SU-DHL-6 (cell line): Measurements from ENCODE around the gene CD34.

Experiments
- H2AFZ ChIP-seq: fragments of 200-600 bp; sonication (generic); 2 replicates; pipeline ENCODE4 v1.6.1; 2014; ENCODE audit warnings: low read depth, mild to moderate bottlenecking, moderate library complexity, mixed read lengths, antibody characterized with exemption, low read length; ENCODE audit not compliant: severe bottlenecking
- H3F3A ChIP-seq: fragments of 200-600 bp; shearing (Covaris generic); 2 replicates; pipeline ENCODE4 v1.6.0; 2016; ENCODE audit warnings: antibody characterized with exemption, mild to moderate bottlenecking; ENCODE audit not compliant: insufficient read depth
- H3K27ac ChIP-seq: fragments of 200-600 bp; sonication (generic); 2 replicates; pipeline ENCODE4 v1.5.1; 2016; ENCODE audit warnings: low read depth, mild to moderate bottlenecking, low read length, moderate library complexity, mixed read lengths
- H3K27me3 ChIP-seq: fragments of 200-600 bp; sonication (generic), shearing (Covaris generic); 2 replicates; pipeline ENCODE4 v1.6.0; 2014; ENCODE audit warnings: mild to moderate bottlenecking, low read length
- H3K36me3 ChIP-seq: fragments of 200-600 bp; sonication (generic); 2 replicates; pipeline ENCODE4 v1.6.1; 2014; ENCODE audit warnings: mild to moderate bottlenecking, low read length, mixed read lengths
- H3K4me2 ChIP-seq: fragments of 300-600, 200-600 bp; shearing (Covaris generic), sonication (generic); 2 replicates; pipeline ENCODE4 v1.6.0; 2014; ENCODE audit warnings: low read length, low read depth, mild to moderate bottlenecking; ENCODE audit not compliant: poor library complexity, severe bottlenecking
- H3K4me3 ChIP-seq: fragments of 200-600 bp; sonication (generic); 2 replicates; pipeline ENCODE4 v1.5.1; 2014; ENCODE audit warnings: antibody characterized with exemption, low read length, mild to moderate bottlenecking, mixed read lengths; ENCODE audit not compliant: insufficient read depth, poor library complexity, severe bottlenecking
- H3K79me2 ChIP-seq: fragments of 200-600 bp; sonication (generic); 2 replicates; pipeline ENCODE4 v1.6.1; 2014; ENCODE audit warnings: mild to moderate bottlenecking, low read length, moderate library complexity; ENCODE audit not compliant: insufficient read depth
- H3K9ac ChIP-seq: fragments of 200-600 bp; sonication (generic); 2 replicates; pipeline ENCODE4 v1.7.0; 2014; ENCODE audit warnings: mild to moderate bottlenecking, low read length
- H3K9me2 ChIP-seq: fragments of 200-600 bp; sonication (generic); replicated peaks from 2 replicates; pipeline ENCODE4 v1.6.1; 2014; ENCODE audit warnings: low read length; ENCODE audit not compliant: insufficient read depth
- H3K9me3 ChIP-seq: fragments of 200-600 bp; sonication (generic); 2 replicates; pipeline ENCODE4 v1.6.1; 2014; ENCODE audit warnings: low read length, mixed read lengths; ENCODE audit not compliant: insufficient read depth
- H4K20me1 ChIP-seq: fragments of 200-600 bp; sonication (generic); 2 replicates; pipeline ENCODE4 v1.6.1; 2014; ENCODE audit warnings: low read depth, mild to moderate bottlenecking, antibody characterized with exemption, low read length, moderate library complexity, mixed read lengths
- CTCF ChIP-seq: fragments of 200-600 bp; sonication (generic); IDR thresholded peaks from one replicate; pipeline ENCODE4 v1.5.1; 2017; ENCODE audit warnings: antibody characterized with exemption, mild to moderate bottlenecking, low read length, moderate library complexity; ENCODE audit not compliant: insufficient read depth, poor library complexity, severe bottlenecking
- EZH2phosphoT487 ChIP-seq: fragments of 200-600 bp; sonication (generic), shearing (Covaris generic); conservative IDR thresholded peaks from 2 replicates; pipeline ENCODE4 v1.6.1; 2018; ENCODE audit warnings: mild to moderate bottlenecking, antibody characterized with exemption, low read length, moderate library complexity, mixed read lengths

The CD34 gene

DNA sequence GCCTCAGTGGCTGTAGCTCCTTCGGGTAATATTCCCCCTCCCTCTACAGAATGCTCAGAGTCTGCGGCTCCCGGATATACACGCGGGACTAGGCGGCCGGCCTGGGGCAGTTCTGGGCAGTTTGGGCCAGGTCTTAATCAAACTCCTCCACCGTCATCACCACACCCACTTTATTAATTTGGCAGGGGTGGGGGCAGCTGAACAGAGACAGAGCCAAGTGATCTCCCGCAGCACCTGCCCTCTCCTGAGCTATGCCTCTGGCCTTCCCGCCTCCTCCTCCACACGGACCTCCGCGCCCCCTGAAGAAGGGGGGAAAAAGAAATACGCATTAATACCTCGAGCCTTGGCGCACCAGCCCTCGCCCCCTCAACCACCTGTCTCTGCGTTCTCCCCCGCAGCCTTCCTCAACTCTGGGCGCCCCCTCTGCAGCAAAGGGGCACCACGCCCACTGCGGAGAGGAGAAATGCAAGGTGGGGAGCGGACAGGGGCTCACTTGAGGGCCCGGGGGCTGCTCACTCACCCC, 42.6 kb downstream of the CD34 start:
- Histone ChIP-seq H2AFZ (peak overlapping the region; percentile 78), H4K20me1 (no peaks in the 10 kb centered on the region), H3K9me2 (no peaks in the 10 kb centered on the region), H3K27ac (no peak overlapping the region), H3K4me3 (no peak overlapping the region), H3K9ac (peak overlapping the region; percentile 45), H3K36me3 (no peaks in the 10 kb centered on the region), H3K79me2 (no peaks in the 10 kb centered on the region), H3K27me3 (no peaks in the 10 kb centered on the region), H3K4me2 (peak overlapping the region; percentile 51), H3K9me3 (no peaks in the 10 kb centered on the region), H3F3A (no peaks in the 10 kb centered on the region)
- no peak for TF ChIP-seq CTCF
- TF ChIP-seq EZH2phosphoT487, result no peak

DNA sequence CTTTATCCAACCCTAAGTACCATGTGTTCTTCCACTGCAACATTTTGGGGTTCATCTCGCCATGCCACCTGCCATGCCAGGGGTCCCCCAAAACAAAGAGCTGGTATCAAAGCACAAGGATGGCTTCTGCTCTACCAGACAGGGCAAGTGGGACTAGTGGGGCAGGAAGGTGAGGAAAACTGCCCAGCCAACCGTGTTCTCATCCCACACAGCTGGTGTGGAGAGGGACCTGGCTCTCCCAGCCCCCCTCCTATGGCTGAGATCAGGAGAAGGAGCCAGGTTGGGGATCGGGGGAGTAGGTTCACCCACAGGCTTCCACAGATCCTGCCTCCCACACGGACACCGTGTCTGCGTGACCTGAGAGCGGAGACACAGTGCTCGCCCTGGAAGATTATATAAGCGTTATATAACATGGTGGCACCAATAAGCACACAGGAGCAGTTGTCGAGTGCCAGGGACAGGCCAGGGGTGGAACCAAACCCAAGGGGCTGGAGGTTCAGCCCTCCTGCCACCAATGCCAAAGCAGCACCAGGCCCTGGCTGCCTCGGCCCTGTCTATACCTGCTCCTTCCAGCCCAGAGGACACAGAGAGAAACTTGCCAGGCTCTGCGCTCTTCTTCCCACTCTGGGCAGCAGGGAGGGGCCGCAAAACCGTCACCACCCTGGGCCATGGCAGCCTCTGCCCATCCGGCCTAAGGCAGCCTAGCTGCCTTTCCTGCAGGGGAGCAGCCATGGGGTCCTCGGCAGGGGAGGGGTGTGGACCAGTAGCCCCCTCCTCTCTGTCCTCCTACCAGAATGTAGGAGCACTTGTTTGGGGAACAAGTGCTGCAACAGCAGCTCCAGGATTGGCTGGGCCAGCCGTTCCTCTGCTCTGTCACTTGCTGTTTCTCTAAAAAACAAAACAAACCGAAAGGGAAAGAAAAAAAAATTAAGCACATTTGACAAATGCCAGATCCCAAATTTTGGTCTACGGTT, 43.5 kb downstream of the CD34 start:
- Histone ChIP-seq H3K27ac (no peak overlapping the region), H3K9me2 (no peaks in the 10 kb centered on the region), H3K27me3 (no peaks in the 10 kb centered on the region), H3K4me3 (no peak overlapping the region), H3K36me3 (no peaks in the 10 kb centered on the region), H3K9me3 (no peaks in the 10 kb centered on the region), H2AFZ (no peak overlapping the region), H3K4me2 (no peak overlapping the region), H3K79me2 (no peaks in the 10 kb centered on the region), H3K9ac (no peak overlapping the region), H3F3A (no peaks in the 10 kb centered on the region), H4K20me1 (no peaks in the 10 kb centered on the region)
- TF ChIP-seq EZH2phosphoT487 (no peak), CTCF (no peak)

DNA sequence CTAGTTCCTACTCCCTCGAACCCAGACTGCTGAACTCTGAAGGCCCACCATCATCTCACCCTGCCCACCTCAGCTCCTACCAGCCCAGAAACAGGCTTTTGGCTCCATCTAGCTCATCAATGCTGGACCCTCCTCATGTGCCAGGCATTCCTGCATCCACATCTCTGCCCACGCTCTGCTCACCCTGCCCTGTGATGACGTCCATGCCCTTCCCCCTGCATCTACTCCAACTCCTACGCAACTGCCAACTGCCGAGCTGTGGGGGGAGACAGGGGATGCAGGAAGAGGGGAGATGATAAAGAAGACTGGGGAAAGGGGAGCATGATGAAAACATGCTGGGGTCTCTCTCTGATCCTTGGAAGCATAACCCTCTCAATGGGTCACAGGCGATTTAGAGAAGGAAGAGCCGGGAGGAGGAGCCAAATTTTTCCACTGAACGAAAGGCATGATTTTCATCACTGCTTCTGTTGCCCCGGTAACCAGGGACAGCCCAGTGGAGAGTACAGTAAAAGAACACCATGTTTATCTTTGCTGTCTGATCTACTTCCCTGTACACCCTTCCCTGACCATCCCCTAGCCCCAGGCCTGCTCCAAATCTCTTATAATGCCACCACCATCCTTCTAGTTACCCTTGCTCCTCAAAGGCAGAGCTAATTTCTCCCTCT, 44.3 kb downstream of the CD34 start:
- Histone ChIP-seq H3K36me3 (no peaks in the 10 kb centered on the region), H3K9me2 (no peaks in the 10 kb centered on the region), H2AFZ (no peak overlapping the region), H4K20me1 (no peaks in the 10 kb centered on the region), H3F3A (no peaks in the 10 kb centered on the region), H3K9ac (no peak overlapping the region), H3K27ac (no peak overlapping the region), H3K79me2 (no peaks in the 10 kb centered on the region), H3K9me3 (no peaks in the 10 kb centered on the region), H3K4me3 (no peak overlapping the region), H3K27me3 (no peaks in the 10 kb centered on the region), H3K4me2 (no peak overlapping the region)
- TF ChIP-seq EZH2phosphoT487, result no peak
- TF ChIP-seq CTCF, result no peak
